ENCODE measurements around the gene SSPN.

SSPN gene

GRCh38 chr12:26278666-26279065 is 83.3 kb downstream of the SSPN start:
- TF ChIP-seq CTCF (IDR thresholded peaks at IDR 0.05): no peak
- TF ChIP-seq ZFX (IDR thresholded peaks at IDR 0.05; ENCODE audit: borderline replicate concordance): no peak
- H3K27ac ChIP-seq: no peak overlapping the region

GRCh38 chr12:26279091-26279490 is 83.7 kb downstream of the SSPN start:
- TF ChIP-seq CTCF (IDR thresholded peaks at IDR 0.05) (no peak), ZFX (IDR thresholded peaks at IDR 0.05; ENCODE audit: borderline replicate concordance) (no peak)

GRCh38 chr12:26279908-26280307 is 84.5 kb downstream of the SSPN start:
- H3K27ac ChIP-seq: no peak overlapping the region
- TF ChIP-seq ZFX (IDR thresholded peaks at IDR 0.05; ENCODE audit: borderline replicate concordance): no peak

More at GRCh38 chr12:26279091-26279490, 83.7 kb downstream of the SSPN start:
- no peak overlapping the region for H3K27ac ChIP-seq

- no peak overlapping the region for H3K27ac ChIP-seq
- no peak for TF ChIP-seq CTCF (IDR thresholded peaks at IDR 0.05)
- no peak for TF ChIP-seq ZFX (IDR thresholded peaks at IDR 0.05; ENCODE audit: borderline replicate concordance)
Observed at GRCh38 chr12:26280869-26281268, 85.5 kb downstream of the SSPN start.

- no peak overlapping the region for H3K27ac ChIP-seq
- TF ChIP-seq ZFX (IDR thresholded peaks at IDR 0.05; ENCODE audit: borderline replicate concordance) (no peak), CTCF (IDR thresholded peaks at IDR 0.05) (no peak)
Observed at GRCh38 chr12:26281320-26281719, 85.9 kb downstream of the SSPN start.

- TF ChIP-seq ZFX (IDR thresholded peaks at IDR 0.05; ENCODE audit: borderline replicate concordance) (no peak), CTCF (IDR thresholded peaks at IDR 0.05) (no peak)
- H3K27ac ChIP-seq: no peak overlapping the region
Observed at GRCh38 chr12:26282339-26282940, 87.1 kb downstream of the SSPN start.

GRCh38 chr12:26283046-26283445 is 87.7 kb downstream of the SSPN start:
- H3K27ac ChIP-seq: no peak overlapping the region

More at GRCh38 chr12:26283046-26283445, 87.7 kb downstream of the SSPN start:
- TF ChIP-seq CTCF (IDR thresholded peaks at IDR 0.05) (no peak), ZFX (IDR thresholded peaks at IDR 0.05; ENCODE audit: borderline replicate concordance) (no peak)

Measured in 22Rv1 (cell line).